Memory B cell (primary cell): Measurements from ENCODE around the gene FSIP1.

ENCODE experiments used
- ATAC-seq: fragments of 150-1000 bp; cut with Tn5 transposase; 2 replicates; pipeline ENCODE4 v1.10.0; 2021; ENCODE audit warnings: low read depth, mild to moderate bottlenecking, moderate library complexity
- DNase-seq, 2 donors: peaks; one replicate each; pipeline ENCODE4 v3.0.0; 2022; ENCODE audit warnings: low spot score in 2 of 2
- H3K27ac Mint-ChIP-seq: one replicate; pipeline ENCODE4 v1.8.0; 2022; ENCODE audit warnings: mild to moderate bottlenecking, moderate library complexity, mixed read lengths
- H3K27me3 Mint-ChIP-seq: one replicate; pipeline ENCODE4 v1.8.0; 2022; ENCODE audit warnings: mixed read lengths
- H3K36me3 Mint-ChIP-seq: one replicate; pipeline ENCODE4 v1.8.0; 2022; ENCODE audit warnings: mild to moderate bottlenecking, mixed read lengths
- H3K4me1 Mint-ChIP-seq: one replicate; pipeline ENCODE4 v1.8.0; 2022; ENCODE audit warnings: mixed read lengths
- H3K4me3 Mint-ChIP-seq: one replicate; pipeline ENCODE4 v1.8.0; 2022; ENCODE audit warnings: mild to moderate bottlenecking, moderate library complexity, mixed read lengths
- H3K9me3 Mint-ChIP-seq: one replicate; pipeline ENCODE4 v1.8.0; 2022; ENCODE audit warnings: mixed read lengths

FSIP1 gene

GRCh38 chr15:39591141-39591895 is 191.3 kb downstream of the FSIP1 start:
- H3K27me3 Mint-ChIP-seq = peaks cover 7% of the 10 kb centered on the region
- H3K27ac Mint-ChIP-seq = no peak overlapping the region
- no peak overlapping the region for H3K4me3 Mint-ChIP-seq
- peaks cover 2% of the 10 kb centered on the region for H3K4me1 Mint-ChIP-seq
- ATAC-seq (no peak), DNase-seq (no peak)
- H3K36me3 Mint-ChIP-seq = no peaks in the 10 kb centered on the region
- H3K9me3 Mint-ChIP-seq = no peaks in the 10 kb centered on the region

GRCh38 chr15:39589815-39590644 is 192.6 kb downstream of the FSIP1 start:
- H3K27me3 Mint-ChIP-seq = peaks cover 10% of the 10 kb centered on the region
- peaks cover 2% of the 10 kb centered on the region for H3K4me1 Mint-ChIP-seq
- no peak overlapping the region for H3K4me3 Mint-ChIP-seq
- no peak for DNase-seq
- H3K27ac Mint-ChIP-seq = no peak overlapping the region
- no peaks in the 10 kb centered on the region for H3K36me3 Mint-ChIP-seq
- no peaks in the 10 kb centered on the region for H3K9me3 Mint-ChIP-seq
- ATAC-seq = no peak

- Mint-ChIP-seq H3K27me3 (peaks cover 10% of the 10 kb centered on the region), H3K4me1 (peaks cover 2% of the 10 kb centered on the region), H3K4me3 (no peak overlapping the region), H3K27ac (no peak overlapping the region), H3K9me3 (no peaks in the 10 kb centered on the region), H3K36me3 (no peaks in the 10 kb centered on the region)
- DNase-seq = no peak
- ATAC-seq = no peak
Measured at GRCh38 chr15:39589193-39589814, 193.3 kb downstream of the FSIP1 start.

GRCh38 chr15:39588531-39589192 is 194.0 kb downstream of the FSIP1 start:
- no peaks in the 10 kb centered on the region for H3K36me3 Mint-ChIP-seq
- H3K4me1 Mint-ChIP-seq = no peaks in the 10 kb centered on the region
- no peaks in the 10 kb centered on the region for H3K9me3 Mint-ChIP-seq

GRCh38 chr15:39587731-39588530 is 194.7 kb downstream of the FSIP1 start:
- no peak for ATAC-seq

More at GRCh38 chr15:39588531-39589192, 194.0 kb downstream of the FSIP1 start:
- DNase-seq (no peak), ATAC-seq (no peak)
- no peak overlapping the region for H3K4me3 Mint-ChIP-seq
- peaks cover 10% of the 10 kb centered on the region for H3K27me3 Mint-ChIP-seq
- H3K27ac Mint-ChIP-seq = no peak overlapping the region

GRCh38 chr15:39587096-39587721 is 195.4 kb downstream of the FSIP1 start:
- Mint-ChIP-seq H3K4me3 (no peak overlapping the region), H3K4me1 (no peaks in the 10 kb centered on the region), H3K9me3 (no peaks in the 10 kb centered on the region), H3K27ac (no peak overlapping the region), H3K36me3 (no peaks in the 10 kb centered on the region), H3K27me3 (peaks cover 17% of the 10 kb centered on the region)
- DNase-seq = no peak
- no peak for ATAC-seq

More at GRCh38 chr15:39587731-39588530, 194.7 kb downstream of the FSIP1 start:
- Mint-ChIP-seq H3K36me3 (no peaks in the 10 kb centered on the region), H3K4me3 (no peak overlapping the region), H3K27ac (no peak overlapping the region), H3K27me3 (peaks cover 15% of the 10 kb centered on the region), H3K4me1 (no peaks in the 10 kb centered on the region), H3K9me3 (no peaks in the 10 kb centered on the region)
- DNase-seq = no peak

- no peaks in the 10 kb centered on the region for H3K36me3 Mint-ChIP-seq
- no peaks in the 10 kb centered on the region for H3K9me3 Mint-ChIP-seq
- no peak for ATAC-seq
- no peak overlapping the region for H3K27ac Mint-ChIP-seq
- no peak overlapping the region for H3K4me3 Mint-ChIP-seq
- DNase-seq = no peak
- H3K4me1 Mint-ChIP-seq = peaks cover 1% of the 10 kb centered on the region
- H3K27me3 Mint-ChIP-seq = peaks cover 19% of the 10 kb centered on the region
Measured at GRCh38 chr15:39586387-39587095, 196.1 kb downstream of the FSIP1 start.

- ATAC-seq = no peak
- H3K4me1 Mint-ChIP-seq = peaks cover 3% of the 10 kb centered on the region
- H3K36me3 Mint-ChIP-seq = no peaks in the 10 kb centered on the region
- no peak overlapping the region for H3K27ac Mint-ChIP-seq
- H3K4me3 Mint-ChIP-seq = no peak overlapping the region
- no peak for DNase-seq
- no peaks in the 10 kb centered on the region for H3K9me3 Mint-ChIP-seq
- H3K27me3 Mint-ChIP-seq = peaks cover 21% of the 10 kb centered on the region
Measured at GRCh38 chr15:39585871-39586301, 196.8 kb downstream of the FSIP1 start.

GRCh38 chr15:39585389-39585841 is 197.2 kb downstream of the FSIP1 start:
- no peak overlapping the region for H3K4me3 Mint-ChIP-seq
- H3K27me3 Mint-ChIP-seq = peaks cover 21% of the 10 kb centered on the region
- no peaks in the 10 kb centered on the region for H3K9me3 Mint-ChIP-seq
- no peaks in the 10 kb centered on the region for H3K36me3 Mint-ChIP-seq
- ATAC-seq = no peak
- DNase-seq = no peak
- H3K4me1 Mint-ChIP-seq = peaks cover 3% of the 10 kb centered on the region
- no peak overlapping the region for H3K27ac Mint-ChIP-seq

- peaks cover 22% of the 10 kb centered on the region for H3K27me3 Mint-ChIP-seq
- no peak overlapping the region for H3K27ac Mint-ChIP-seq
- H3K4me1 Mint-ChIP-seq = peaks cover 3% of the 10 kb centered on the region
- no peak overlapping the region for H3K4me3 Mint-ChIP-seq
- no peaks in the 10 kb centered on the region for H3K36me3 Mint-ChIP-seq
- H3K9me3 Mint-ChIP-seq = no peaks in the 10 kb centered on the region
- ATAC-seq (no peak), DNase-seq (no peak)
Measured at GRCh38 chr15:39584662-39585388, 197.8 kb downstream of the FSIP1 start.

- ATAC-seq = no peak
- no peaks in the 10 kb centered on the region for H3K36me3 Mint-ChIP-seq
- H3K9me3 Mint-ChIP-seq = no peaks in the 10 kb centered on the region
- no peak overlapping the region for H3K4me3 Mint-ChIP-seq
- no peak overlapping the region for H3K27ac Mint-ChIP-seq
- H3K4me1 Mint-ChIP-seq = peaks cover 3% of the 10 kb centered on the region
- H3K27me3 Mint-ChIP-seq = peaks cover 27% of the 10 kb centered on the region
- no peak for DNase-seq
Measured at GRCh38 chr15:39584266-39584659, 198.4 kb downstream of the FSIP1 start.
